NCI-H446 treated with DMSO at 0.1 percent for 48 hours (cell line): ENCODE results near the gene SLC6A11.

Source experiments
- DNase-seq: peaks from one replicate; lab custom pipeline; 2025; lab: John Stamatoyannopoulos, UW

Gene SLC6A11

DNA sequence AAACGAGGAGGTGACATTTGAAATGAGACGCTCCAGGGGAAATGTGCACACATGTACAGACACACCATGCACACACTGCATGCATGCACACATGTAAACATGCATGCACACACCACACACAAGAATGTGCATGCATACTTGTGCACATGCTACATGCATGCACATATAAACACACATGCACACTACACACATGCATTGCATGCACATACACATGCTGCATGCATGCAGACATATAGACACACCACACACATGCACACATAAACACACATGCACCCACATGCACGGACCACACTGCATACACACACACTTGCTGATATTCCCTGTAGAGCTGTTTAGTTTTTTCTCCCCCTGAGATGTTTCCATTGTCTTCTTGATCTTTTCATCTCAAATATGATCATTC lies 138.7 kb downstream of the SLC6A11 start:
- DNase-seq, result no peak

DNA sequence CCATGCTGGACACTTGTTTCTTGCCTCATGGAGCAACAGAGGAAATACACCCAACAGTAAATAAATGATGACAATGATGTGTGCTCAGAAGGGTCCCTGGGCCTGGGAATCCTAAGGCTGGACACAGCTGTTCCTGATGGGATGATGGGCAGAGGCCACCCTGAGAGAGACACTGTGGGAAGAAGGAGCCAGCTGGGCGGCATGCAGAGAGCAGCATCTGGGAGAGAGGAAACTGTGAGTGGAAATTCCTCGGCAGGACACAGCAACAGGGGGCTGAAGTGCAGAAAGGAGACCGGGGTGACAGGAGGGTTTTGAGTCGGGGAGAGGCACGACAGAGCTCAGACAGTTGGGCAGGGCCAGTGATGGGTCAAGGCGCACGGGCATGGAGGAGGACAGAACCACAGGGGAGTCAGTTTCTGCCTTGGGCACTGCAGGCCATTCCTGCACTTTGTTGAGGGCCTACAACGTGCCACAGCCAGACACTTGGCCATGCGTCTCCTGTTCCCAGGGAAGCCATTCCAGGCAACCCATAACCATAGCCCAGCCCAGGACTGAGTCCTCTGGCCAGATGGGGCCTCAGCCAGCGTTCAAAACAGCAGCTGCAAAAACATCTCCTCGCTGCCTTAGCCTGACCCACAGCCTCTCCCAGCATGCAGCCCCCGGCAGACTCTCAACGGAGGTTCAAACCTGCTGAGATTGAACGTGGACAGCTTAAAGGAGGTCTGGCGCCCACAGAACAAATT lies 139.9 kb downstream of the SLC6A11 start:
- DNase-seq, result no peak

DNA sequence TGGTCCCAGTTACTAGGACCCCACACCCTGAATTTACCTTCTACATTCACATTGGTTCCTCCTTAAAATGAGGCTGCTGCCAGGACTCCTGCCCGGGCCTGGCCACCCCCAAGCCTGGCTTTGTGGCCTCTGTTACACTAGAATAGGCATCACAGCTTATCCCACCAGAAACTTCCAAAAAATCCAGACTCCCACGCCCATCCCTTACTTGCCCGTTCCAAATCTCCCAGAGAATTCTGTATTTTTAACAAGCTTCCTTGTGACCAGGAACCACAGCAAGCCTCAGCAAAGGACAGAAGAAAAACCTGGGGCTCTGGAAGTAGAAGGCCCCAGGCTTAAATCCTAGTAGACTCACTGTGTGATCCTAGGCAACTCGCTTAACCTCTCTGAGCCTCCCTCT lies 140.5 kb downstream of the SLC6A11 start:
- DNase-seq, result no peak

DNA sequence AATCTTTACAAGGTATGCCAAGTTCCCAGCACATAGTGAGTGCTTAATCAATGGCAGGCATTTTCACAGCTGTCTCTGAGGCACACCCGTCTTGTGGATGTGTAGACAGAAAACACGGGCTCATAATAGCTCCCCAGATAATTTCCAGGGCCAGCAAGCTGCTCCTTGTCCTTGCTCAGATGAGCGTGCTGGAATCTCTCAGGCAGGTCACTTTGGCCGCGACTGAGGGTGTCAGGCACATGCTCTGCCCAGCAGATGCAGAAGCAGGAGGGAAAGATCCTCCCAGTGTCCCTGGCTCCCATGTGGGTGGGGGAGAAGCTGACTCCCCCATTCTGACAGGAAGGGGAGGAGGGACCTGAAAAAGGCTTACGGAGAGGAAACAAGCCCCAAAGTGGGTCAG lies 141.0 kb downstream of the SLC6A11 start:
- DNase-seq, result no peak

DNA sequence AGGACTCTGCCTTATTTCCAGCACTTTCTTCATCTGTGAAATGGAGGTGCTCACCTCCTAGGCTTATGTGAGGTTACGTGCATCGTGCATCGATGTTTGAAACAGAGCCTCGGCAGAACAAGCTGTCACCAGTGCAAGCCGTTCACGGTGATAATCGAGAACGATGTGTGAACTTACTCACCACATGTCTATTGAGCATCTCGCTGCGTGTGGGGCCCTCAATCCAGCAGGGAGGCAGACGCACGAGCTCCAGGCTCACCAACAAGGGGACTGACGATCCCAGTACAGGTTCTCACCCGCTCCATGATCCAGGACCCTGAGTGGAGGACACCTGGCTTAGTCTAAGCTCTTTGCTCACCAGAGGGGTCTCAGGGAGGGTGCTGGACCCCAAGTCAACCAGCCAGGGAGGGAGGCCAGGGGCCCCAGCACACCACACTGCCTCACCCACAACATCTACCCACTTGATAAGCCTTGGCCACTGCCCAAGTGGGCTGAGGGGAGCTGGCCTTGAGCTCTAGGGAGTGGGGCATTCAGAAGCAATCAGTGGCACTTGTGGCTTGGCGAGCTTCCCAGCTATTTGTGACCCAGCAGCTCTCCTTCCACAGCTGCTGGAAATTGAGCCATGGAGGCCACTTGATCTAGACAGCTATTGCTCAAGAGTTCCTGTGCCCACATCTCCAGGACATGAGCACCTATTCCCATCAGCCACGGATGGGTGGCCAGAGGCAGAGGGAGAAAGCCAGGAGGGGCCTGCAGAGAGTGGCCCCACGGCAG lies 142.1 kb downstream of the SLC6A11 start:
- DNase-seq, result no peak

DNA sequence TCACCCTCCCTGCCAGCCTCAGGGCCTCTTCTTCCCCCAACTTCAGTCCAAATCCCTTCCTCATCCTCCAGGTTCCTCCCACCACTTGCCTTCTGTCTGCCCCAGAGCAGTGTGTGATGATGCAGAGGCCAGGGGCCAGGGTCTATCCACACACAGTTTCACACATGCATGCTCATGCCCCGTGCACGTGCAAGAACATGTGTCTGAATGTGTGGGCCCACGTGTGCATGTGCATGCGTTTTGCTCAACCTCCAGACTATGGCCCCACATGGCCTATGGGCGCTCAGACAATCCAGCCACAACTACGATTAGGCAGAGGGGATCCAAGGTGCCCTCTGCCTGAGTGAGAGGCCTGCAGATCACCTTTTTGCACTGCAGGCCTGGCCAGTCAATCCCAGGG lies 144.2 kb downstream of the SLC6A11 start:
- no peak for DNase-seq

DNA sequence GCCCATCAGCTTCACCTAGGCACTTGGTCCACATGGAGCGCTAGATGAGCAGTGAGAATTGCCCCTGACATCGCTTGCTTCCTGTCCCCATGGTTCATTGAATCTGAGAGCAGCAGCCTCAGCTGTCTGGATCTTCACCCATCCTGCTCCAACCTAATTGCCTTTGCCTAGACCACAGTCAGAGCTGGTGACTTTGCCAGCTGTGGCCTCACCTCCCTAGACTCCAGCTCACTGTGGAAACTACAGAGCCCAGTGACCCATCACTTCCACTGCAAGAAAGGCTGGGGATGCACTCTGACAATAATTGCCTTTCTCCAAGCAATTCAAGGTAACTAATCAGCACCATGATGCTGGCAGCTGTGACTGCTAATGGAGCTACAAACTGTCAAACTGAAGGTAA lies 145.9 kb downstream of the SLC6A11 start:
- DNase-seq, result no peak

DNA sequence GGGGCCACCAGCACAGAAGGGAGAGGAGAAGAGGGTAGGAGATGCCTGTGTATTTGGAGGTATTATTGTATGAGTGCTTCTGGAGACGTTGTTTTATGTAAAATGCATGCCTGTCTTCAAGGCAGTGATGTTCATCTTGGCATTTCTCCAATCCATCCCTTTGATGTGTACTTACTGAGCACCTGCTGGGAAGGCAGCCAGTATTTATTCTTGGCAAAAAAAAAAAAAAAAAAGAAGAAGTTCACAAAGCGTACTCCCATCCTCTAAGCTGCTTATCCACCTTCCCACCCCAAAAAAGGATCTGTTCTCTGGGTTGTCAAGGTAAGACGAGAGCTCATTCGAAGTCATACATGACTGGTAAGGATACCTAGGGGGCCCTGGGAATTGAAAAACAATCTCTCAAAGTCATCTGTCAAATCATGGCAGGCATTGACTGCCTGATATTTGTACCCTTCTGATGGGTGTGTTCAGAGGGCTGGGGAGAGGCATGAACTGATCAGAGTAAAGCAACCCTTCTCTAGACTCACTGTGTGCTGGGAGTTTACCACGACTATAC lies 146.5 kb downstream of the SLC6A11 start:
- DNase-seq, result no peak

DNA sequence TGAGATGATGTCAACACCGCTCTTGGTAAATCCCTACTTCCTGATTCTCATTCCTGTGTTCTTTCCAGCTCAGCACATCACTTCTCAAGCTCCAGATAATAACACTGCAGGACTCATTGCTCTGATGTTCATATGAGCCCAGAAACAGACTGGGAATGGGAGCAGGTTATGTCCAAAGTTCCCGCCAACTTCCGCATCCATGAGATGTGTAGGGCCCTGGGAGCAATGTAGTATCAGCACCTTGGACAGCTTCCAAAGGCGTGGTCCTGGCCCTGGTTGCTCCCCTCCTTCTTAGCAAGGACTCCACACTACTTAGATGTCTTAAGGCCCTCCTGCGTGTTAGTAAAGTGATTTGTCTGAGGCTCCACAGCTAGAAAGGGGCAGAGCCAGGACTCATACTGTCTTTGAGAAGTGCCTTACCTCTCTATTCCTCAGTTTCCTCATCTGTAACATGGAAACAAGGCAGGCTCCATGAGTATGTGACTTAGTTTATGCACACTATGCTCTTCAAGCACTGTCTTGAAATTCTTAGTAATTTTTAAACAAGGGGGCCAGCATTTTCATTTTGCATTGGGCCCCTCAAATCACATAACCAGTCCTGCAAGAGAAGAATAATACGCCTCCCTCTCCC lies 148.6 kb downstream of the SLC6A11 start:
- DNase-seq, result no peak

DNA sequence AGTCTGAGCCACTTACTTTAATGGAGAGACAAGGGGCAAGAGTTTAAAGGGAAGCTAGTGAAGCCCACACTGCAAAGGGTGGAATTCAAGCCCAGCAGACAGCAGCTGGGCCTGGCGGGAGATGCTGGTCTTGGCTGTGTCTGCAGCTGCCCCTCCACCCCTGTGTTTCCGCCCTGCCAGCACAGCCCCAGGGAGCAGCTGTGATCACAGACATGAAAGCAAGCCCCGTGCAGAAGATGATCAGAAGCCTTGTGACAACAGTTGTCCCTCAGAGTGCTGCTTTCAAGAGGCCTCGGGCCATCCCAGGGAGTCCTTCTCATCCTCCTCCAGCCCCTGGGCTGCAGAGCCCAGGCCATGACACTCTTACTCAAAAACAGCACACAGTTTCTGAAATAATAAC lies 152.4 kb downstream of the SLC6A11 start:
- no peak for DNase-seq

DNA sequence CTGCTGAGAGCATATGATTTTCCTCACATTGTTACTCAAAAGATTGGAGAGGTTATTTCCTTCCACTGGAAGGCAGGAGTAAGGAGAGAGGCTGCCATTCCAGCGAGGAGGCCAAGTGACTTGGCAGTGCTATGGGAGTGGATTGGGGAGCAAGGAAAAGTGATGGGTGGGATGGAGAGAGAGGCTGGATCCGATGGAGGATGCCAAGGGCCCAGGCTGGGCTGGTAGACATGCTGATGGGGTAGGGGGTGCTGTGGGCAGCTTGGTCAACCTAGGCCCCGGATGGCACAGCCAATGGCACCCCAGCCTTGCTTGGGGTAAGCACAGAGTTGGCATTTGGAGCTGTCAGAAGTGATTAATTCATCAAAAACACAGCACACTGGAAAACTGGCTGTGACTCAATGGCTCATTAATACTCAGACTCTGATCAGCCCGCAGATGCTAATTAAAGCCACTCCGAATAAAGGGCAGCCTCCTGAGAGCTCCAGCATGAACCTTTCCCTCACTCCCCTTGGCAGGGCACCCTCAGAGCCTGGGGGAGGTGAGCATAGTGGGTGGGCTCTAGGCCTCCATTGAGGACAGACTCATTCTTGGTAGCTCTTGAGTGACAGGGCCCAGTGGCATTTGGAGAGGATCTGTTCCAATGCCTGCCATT lies 154.4 kb downstream of the SLC6A11 start:
- no peak for DNase-seq

DNA sequence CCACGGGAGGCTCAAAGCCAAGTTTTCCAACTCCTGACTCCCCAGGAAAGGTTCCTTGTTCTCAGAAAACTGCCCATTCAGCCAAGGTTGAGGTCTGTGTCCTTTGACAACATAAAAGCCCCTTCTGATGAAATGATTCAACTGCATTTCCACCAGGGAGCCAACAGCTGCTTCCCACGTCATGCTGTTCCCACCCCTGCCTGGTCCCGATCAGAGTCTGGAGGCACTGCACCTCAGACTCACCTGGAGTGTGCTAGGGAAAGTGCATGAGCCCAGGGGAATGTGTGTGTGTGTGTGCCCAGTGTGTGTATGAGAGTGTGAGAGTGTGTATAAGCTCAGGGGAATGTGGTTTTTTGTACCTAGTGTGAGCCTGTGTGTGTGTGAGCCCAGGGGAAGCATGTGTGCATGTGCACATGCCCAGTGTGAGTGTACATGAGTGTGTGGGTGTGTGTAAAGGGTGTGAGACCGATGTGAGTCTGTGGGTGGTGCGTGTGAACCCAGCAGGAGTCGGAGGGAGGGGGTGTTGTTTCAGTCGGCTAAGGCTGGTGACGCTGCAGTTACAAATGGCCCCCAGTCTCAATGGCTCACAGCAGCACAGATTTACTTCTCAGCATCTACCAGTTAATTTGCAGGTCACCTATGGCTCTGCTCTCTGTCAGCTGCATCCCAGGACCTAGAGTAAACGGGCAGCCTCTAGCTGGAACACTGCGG lies 156.2 kb downstream of the SLC6A11 start:
- no peak for DNase-seq

DNA sequence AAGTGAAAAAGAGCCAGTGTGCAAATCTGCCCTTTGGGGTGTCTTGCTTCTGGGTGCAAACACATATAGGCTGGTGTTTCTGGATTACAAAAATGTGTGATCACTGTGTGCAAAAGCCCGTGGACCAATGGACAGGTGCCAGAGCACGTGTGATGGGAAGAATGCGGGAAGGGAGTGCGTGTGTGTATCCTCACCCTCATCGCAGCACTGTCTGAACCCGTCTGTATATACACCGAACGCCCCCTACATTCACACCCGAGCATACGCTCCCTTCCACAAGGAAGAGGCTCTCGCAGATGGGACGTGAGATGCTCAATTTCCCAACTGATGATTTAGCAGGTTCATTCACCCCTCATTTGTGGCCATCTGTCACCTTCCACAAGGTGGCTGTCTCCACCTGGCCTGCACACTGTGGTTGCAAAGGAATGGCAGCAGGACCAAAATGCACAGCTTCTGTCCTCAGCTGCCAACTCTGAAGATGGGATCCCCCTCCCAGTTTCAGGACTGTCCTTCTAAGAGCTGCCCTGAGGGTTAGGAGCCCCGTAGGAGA lies 157.1 kb downstream of the SLC6A11 start:
- DNase-seq, result no peak

DNA sequence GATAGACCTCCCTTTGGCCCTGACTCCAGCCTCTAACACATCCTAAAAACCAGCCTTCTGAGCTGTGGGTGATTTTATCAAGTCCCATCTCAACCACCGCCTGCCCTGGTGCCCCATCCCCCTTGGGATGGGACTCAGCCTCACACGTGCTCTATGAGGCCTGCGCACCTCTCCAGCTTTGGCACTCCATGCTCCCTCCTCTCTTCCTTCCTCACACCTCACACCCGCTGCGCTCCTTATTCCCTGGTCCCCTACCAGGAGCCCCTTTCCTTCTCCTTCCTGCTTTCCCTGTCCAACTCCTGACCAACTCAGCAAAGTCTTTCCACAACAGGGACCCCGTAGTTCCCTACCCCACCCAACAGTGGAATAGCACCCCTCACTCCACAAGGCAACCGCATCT lies 158.1 kb downstream of the SLC6A11 start:
- DNase-seq, result no peak

DNA sequence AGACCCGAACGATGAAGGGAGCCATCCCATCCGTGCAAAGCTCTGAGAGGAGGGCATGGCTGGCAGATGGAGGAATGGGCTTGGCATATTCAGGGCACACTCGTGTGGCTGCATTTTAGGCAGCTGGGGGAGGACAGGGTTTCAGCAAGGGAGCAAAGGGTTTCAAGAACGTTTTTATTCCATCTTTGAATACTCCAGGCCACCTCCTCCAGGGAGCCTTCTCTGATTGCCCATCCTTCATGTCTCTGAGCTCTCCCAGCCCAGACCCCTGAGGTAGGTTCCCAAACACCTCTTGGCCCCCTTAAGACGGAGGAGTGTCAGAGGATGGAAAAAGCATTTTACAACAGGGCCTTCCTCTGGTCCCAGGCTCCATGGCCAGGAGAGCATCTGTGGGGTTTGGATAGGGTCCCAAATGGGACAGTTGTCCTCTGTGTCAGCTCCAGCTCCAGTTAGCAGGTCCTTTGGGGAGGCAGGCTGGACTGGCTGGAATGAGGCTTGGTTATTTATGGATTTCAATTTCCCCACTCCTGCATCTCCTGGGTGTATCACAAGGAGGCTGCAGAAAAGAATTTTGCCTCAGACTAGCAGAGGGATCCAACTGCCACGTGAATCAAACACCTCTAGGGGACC lies 158.8 kb downstream of the SLC6A11 start:
- no peak for DNase-seq

DNA sequence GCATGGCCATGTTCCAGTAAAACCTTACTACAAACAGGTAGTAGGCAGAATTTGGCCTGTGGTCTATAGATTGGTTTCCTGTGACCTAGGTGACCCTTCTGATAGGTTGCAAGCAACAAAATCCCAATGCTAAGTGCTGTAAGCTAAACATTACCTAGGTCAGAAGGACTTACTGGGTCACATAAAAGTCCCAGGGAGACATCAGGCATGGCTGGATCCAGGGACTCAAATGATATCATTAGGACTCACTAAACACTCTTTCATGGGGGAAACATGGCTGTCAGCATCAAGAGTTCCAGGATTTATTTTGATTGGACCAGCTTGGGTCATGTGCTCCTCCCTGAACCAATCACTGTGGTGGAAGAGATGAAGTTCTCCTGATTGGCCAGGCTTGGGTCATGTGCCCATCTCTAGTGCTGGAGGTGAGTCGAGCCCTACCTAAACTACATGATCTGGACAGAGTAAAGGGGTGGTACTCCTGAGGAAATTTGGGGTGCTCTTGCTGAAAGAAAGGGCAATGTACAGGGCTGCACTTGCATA lies 159.7 kb downstream of the SLC6A11 start:
- no peak for DNase-seq

DNA sequence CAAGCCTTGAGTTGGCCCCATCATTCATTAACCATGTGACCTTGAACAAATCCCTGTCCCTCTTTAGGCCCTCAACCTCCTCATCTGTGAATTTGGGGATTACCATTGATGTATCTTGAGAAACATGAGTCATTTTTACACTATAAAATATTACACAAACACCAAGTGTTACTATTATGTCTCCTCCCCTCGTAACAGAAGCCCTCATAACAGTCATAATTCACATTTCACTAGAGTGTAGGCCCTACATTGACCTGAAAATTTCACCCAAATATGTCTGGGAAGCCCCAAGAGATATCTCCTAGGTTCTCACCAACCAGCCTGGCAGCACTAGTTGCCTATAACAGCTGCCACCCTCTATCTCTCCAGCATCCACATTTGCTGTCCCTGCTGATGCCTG lies 160.7 kb downstream of the SLC6A11 start:
- DNase-seq, result no peak

DNA sequence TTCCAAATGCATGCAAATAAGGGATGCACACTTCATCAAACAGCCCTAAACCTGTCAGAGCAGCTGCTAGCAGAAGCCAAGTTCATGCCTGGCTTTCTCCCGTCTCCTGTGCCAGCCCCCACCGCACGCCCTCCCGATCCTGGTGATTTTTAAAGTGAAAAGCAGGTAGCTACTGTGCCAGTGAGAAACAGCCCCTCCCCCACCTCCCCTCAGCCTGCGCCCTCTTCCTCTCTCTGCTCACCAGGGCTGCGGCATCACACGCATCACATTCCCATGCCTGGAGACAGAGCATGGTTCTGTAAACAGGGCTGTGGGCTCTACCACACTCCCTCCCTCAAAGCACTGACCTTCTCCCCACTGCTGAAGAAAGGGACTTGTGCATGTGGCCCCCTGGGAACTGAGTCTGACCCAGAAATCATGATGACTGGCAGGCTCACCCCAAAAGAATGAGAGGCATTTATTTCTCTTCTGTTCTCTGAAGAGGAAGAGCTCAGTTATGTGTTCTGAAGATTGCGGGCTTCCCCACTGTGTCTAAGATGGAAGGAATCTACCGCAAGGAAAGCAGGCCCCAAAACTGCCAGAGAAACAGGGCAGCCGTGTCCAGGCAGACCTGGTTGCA lies 162.0 kb downstream of the SLC6A11 start:
- DNase-seq, result no peak

DNA sequence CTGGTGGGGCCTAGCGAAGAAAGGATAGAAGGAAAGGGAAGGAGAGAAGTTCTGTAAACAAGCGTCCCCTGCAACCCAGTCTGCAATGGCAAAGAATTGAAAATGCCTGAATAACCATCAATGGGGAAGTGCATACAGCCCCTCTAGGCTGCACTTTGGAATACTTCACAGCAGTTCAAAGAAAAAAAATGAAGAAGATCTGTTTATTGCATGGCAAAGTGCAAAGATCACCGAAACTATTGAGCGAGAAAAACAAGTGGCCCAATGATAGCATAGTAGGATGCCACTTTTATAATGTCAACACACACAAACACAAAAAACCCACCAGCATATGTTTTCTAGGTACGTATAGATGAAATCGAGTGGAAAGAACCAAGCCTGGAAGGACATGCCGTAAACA lies 162.9 kb downstream of the SLC6A11 start:
- DNase-seq, result no peak

DNA sequence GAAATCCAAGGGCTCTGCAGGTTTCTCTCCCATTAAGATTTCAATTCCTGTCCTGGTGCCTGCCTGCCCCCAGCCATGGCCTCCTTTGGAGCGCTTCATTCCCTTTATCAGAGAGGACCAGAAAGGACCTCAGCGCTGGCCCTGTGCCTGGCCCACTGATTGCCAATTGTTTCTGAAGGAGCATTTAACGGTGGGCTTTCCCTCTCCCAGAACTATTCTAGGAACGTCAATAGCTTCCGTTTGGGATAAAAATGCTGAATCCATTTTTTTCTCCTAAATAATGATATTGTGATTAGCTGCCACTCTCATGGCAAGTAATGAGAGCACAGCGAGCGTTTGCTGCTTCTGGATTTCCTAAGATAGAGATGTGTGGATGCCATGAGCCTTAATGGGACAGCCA lies 164.3 kb downstream of the SLC6A11 start:
- DNase-seq, result no peak
